ENCODE data around the gene DSC1.

Gene DSC1

DNA sequence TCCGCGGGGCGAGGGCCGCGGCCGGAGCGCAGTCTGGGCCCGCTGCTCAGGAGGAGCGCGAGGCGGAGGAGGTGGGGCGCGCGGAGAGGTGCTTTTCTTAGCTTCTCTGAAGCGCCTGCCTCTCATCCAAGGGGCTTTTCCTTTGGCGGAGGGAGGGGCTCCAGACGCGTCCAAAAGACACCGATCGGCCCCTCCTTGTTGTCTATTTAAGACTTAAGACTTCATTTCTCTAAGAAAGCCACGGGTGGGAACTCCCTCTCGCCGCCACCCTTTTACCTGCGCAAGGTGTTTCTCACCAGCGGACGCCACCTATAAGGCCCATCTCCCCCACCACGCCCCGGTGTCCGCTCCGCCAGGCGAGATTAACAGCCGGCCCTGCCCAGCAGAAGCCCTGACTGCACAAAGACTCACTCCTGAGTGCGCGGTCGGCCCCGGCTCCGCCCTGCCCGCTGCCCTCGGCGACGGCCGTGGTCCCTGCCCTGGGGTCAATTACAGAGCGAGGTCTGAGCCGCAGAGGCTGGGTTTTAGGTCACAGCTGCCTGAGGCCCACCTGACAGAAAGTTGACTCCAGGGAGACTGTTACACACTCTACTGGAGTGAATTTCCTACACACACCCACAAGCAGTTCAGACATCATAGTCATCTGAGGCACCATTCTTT lies 60.5 kb downstream of the DSC1 start, which contains the start of gene DSC2:
Gene DSC2, minus strand, starts transcription at position 397 of the 660 bp plus-strand sequence. CDS start 450 bp downstream, outside the sequence.
- no peak for DNase-seq

DNA sequence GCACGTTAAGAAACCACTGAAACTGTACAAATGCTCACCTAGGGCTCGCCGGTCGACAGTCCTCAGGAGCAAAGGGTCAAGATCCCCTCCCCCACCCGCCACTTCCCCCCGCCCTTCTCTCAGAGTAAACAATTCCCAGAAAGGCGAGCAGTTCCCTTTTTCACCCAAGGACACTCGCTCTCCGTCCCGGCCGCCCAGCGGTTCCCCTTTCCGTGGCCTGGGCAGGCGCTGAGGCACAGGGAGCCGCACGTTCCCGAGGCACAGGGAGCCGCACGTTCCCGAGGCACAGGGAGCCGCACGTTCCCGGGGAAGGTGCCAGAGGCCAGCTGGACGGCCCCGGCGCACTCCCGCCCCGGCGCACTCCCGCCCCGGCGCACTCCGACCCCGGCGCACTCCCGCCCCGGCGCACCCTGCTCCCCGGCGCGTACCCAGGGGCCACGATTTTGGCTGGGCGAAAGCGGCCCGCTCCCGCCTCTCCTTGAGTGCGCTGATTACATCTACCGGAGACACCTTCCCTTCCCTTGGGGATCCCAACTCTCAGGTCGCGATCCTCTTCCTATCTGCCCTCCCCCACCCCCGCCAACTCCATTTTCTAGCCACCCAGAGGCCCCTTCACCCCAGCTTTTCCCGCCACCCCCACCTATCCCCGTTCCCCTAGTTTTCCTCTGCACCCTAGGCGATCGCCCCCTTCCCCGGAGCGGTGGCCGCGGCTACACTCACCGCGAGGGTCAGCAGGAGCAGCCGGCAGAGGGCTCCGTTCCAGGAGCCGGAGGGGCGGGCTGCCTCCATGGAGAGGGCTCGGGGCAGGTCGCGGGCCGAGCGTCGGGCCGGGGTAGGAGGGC lies 61.3 kb downstream of the DSC1 start:
- DNase-seq, result no peak

DNA sequence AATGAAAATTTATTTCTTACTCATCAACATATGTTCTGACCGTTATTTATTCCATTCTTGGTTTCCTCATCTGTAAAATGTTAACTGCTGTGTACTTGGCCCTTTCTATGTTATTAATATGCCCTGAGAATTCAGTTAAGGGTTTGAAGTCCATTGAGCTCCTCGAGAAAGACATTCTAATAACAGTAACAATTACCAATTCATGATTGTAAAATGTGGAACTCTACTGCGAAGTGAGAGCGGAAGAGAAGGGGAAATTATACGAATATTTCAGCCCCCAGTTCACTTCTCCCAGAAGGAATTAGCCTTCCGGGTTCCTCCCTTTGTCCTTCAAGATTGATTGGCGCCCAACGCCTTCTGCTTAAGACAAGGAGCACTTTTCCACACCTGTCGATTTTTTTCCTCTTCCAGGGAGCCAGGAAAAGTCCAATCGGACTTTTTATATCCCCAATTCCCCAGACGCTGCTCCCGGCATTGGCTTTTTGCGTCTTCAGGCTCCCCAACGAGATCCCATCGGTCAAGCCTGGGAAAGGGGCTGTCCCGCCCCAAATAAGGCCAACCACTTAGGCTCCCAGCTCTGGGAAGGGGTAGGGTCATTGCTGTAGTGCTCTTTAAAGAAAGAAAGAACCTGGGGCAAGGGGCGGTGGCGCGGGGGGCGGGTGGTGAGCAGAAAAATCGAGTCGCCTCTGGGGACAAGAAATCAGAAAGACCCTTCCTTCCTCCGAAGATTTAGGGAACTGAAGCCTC lies 62.0 kb downstream of the DSC1 start:
- no peak for DNase-seq

DNA sequence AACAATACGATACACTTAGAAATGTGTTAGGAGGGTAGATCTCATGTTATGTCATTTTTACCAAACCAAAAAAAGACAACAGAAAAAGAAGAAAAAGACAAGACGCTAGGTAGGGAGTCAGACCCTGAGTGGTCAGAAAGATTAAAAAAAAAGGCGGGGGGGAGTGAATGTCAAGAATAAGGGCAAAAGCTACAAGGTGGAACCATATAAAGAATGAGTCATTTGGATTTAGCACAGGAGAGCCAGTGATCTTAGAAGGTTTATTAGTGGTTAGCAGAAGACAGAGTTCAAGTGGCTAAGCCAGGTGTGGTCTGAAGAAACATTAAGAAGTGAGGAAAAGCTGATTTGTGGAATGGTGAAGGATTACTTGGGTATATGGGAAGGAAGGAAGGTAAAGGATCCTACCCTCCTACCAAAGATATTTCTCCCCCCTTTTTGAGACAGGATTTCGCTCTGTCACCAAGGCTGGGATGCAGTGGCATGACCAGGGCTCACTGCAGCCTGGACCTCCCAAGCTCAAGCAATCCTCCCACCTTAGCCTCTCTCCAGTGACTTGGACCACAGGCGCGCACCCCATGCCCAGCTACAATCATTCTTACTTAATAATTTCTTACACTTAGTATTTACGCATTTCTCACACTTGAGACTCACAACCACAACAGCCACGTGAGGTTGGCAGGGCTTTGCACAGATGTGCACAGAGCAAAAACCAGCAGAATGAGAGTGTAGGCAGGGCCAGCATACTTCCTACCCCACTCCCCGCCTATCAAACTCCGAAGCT lies 63.0 kb downstream of the DSC1 start:
- no peak for DNase-seq

DNA sequence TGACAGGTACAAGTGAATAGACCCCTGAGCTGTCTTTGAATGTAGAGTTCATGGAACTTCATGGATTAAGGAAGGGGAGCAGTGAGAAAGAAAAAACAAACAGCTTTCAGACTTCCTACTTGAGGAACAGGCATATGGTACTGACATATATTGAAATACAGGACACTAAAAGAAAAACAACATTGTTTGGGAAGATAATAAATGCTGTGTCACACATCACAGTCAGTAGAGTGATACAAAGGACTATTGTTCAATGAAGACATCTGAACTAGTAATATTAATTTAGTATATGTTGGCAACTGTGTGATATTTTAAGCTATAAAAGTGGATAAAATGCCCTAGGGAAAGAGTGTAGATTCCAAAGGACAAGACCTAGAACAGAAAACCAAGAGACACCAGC lies 63.8 kb downstream of the DSC1 start:
- DNase-seq, result no peak

DNA sequence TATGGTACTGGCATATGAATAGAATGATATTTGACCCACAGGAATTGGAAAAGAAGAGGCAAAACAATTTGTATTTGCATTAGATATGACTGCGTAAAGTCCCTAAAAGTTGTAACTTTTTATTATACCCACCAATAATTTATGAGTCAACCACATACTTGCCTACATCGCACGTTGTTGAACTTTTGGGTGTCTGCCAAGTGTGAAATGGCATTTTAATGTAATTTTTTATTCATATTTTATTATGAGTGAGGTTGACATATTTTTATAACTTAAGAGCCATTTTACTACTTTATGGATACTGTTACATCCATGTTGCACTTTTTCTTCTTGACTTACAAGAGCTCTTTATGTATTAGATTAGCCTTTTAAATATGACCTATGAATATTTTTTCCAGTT lies 65.0 kb downstream of the DSC1 start:
- no peak for DNase-seq

DNA sequence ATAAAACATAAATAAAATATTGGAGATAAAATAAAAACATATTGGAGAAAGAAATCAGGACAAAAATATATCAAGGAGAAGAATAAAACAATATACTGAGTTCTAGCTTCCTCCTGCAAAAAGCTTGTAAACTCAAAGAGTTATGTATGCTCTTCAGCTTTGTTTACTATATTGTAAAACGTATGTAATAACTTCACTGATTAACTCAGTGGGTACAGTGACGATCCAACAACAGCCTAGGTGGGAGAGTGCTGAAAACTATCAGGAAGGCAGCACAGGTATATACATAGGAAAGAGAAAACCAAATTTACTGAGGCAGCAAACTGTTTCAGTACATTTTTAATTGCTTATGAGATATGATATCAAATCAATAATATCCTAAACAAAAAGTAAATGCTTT lies 68.8 kb downstream of the DSC1 start:
- DNase-seq, result no peak

DNA sequence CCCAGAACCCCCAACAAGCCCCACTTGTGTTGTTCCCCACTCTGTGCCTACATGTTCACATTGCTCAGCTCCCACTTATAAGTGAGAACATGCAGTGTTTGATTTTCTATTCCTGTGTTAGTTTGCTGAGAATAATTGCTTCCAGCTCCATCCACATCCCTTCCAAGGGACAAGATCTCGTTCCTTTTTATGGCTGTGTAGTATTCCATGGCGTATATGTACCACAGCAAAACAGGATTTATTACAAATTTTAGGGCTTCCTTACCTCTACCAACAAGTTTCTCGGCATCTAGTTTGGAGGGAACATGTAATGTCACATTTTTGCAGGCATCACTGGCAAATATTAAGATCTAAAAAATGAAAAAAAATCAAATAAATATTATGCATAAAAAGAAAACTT lies 69.4 kb downstream of the DSC1 start:
- DNase-seq, result no peak

DNA sequence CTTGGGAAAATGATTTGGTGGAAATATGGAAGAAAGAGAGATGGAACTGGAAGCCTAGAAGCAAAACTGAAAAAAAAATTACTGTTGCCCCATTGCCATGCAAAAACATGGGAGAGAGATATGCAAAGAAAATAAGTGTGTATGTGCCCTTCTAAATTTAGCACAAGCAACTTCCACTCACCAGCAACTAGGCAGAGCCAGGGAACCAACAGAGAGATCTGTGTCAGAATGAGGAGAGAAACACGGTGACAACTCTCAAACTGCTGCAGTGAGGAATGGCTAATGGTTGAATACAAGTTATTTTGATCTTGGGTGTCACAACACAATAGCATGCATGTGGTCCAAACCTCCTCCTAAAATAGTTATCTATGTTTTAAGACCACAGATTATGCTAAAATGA lies 71.3 kb downstream of the DSC1 start:
- no peak for DNase-seq

DNA sequence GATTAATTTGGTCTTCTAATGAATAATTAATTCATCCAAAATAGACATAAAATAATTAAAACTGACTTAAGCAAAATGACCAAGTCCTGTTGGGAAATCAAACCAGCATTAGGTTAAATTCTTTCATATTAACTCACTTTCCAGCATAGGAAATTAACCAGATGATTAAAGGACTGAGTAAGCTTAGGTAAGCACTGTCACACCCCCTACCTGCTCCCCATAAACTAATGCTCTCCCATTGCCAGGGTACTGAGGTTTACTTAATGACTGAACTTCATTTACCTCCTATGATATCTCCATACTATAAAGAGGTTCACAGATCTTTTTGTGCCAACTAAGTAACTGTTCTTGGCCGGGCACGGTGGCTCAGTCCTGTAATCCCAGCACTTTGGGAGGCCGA lies 74.1 kb downstream of the DSC1 start:
- no peak for DNase-seq

DNA sequence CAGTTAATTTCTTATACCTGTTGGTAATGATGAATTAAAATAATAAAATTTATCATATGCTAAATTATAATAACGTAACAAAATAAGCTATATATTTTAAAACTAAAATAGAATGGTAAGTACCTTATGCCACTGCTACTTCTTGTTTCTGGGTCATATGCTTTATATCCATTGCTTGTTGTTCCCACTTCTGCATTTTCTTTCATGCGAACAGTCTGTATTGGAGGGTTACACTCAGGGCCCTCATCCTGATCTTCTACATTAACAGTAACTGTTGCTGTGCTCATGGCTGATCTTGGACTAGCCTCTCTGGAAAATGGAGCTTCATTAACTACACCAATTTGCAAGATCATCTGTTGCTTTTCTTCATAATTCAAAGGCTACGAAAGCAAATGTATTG lies 82.7 kb downstream of the DSC1 start:
- DNase-seq, result no peak

All from GOT3 (cell line).